Vagina (tissue), 2 donors: ENCODE results near the gene BNIPL. TPM values are rescaled to one million over a fixed set of nuclear protein-coding genes. Genes with fewer than 3 reads are reported as not detected.
A peak's percentile ranks its signal among the peaks of the same experiment; 100 is the strongest.

ENCODE experiments used
- DNase-seq, 2 donors: peaks; one replicate each; pipeline ENCODE4 v3.0.0-alpha.2; 2017; ENCODE audit errors: extremely low spot score in 2 of 2
- H3K27ac ChIP-seq: fragments of 200-600 bp; sonication (generic); one replicate; pipeline ENCODE4 v1.5.1; 2019
- H3K27me3 ChIP-seq: fragments of 200-600 bp; sonication (generic); one replicate; pipeline ENCODE4 v1.5.1; 2019
- H3K36me3 ChIP-seq, 2 donors: fragments of 200-600 bp; sonication (generic); one replicate each; pipeline ENCODE4 v1.5.1; 2017 to 2019
- H3K4me1 ChIP-seq: fragments of 200-600 bp; sonication (generic); one replicate; pipeline ENCODE4 v1.5.1; 2019
- H3K4me3 ChIP-seq, 2 donors: fragments of 200-600 bp; sonication (generic); 1 replicate in 1 of 2; 2 replicates in 1 of 2; pipeline ENCODE4 v1.5.1; 2016 to 2019
- H3K9me3 ChIP-seq: fragments of 200-600 bp; sonication (generic); one replicate; pipeline ENCODE4 v1.5.1; 2019
- CTCF ChIP-seq, 3 experiments: fragments of 450-650 bp in 2 of 3; fragments of 200-600 bp in 1 of 3; sonication (generic) in 1 of 3; IDR thresholded peaks; one replicate each; pipeline ENCODE4 v1.5.1; 2017 to 2019; ENCODE audit warnings: antibody characterized with exemption in 3 of 3, mild to moderate bottlenecking in 2 of 3, moderate library complexity in 2 of 3
- POLR2A ChIP-seq, 2 donors: fragments of 450-650 bp; IDR thresholded peaks; one replicate each; pipeline ENCODE4 v1.6.1; 2017; ENCODE audit warnings: antibody characterized with exemption in 2 of 2, mild to moderate bottlenecking in 2 of 2, moderate library complexity in 2 of 2
- POLR2AphosphoS5 ChIP-seq, 2 donors: sonication (generic); formaldehyde crosslinking; IDR thresholded peaks; one replicate each; pipeline ENCODE4 v1.9.0; 2017; ENCODE audit warnings: antibody characterized with exemption in 2 of 2, mild to moderate bottlenecking in 2 of 2, low read depth in 1 of 2; ENCODE audit not compliant: insufficient read depth in 1 of 2
- intact Hi-C: fragments of 100-400 bp; cut with DNase I; formaldehyde crosslinking; loops from one replicate; pipeline ENCODE4 v1.15.1; 2023
- total RNA-seq: library from RNA; depleted of rRNA; stranded (reverse); fragments of >200 nt; gene quantifications from one replicate; pipeline ENCODE4 v1.2.3, GENCODE V29; 2016

Gene BNIPL
- total RNA-seq, 1 donor from 2014 or later: 105 TPM

- Histone ChIP-seq H3K27me3 (no peaks in the 10 kb centered on the region), H3K36me3 (no peaks in the 10 kb centered on the region), H3K4me1 (peaks cover 17% of the 10 kb centered on the region), H3K4me3 (no peak overlapping the region), H3K27ac (no peak overlapping the region), H3K9me3 (no peaks in the 10 kb centered on the region)
- DNase-seq: no peak
- intact Hi-C loops: no loop called here
- no peak for TF ChIP-seq POLR2A (IDR thresholded peaks at IDR 0.05)
- TF ChIP-seq POLR2AphosphoS5 (IDR thresholded peaks at IDR 0.05; ENCODE audit: insufficient read depth in 1 of 2, low read depth in 1 of 2): no peak
- TF ChIP-seq CTCF (IDR thresholded peaks at IDR 0.05): no peak
Measured at GRCh38 chr1:151062741-151063371, 26.5 kb downstream of the BNIPL start.

- H3K4me3 ChIP-seq: no peak overlapping the region
- no peaks in the 10 kb centered on the region for H3K27me3 ChIP-seq
- H3K36me3 ChIP-seq: no peaks in the 10 kb centered on the region
- DNase-seq: no peak
- intact Hi-C loops: no loop called here
- peaks cover 11% of the 10 kb centered on the region for H3K4me1 ChIP-seq
- no peak overlapping the region for H3K27ac ChIP-seq
- no peaks in the 10 kb centered on the region for H3K9me3 ChIP-seq
- no peak for TF ChIP-seq CTCF (IDR thresholded peaks at IDR 0.05)
- no peak for TF ChIP-seq POLR2AphosphoS5 (IDR thresholded peaks at IDR 0.05; ENCODE audit: insufficient read depth in 1 of 2, low read depth in 1 of 2)
- TF ChIP-seq POLR2A (IDR thresholded peaks at IDR 0.05): no peak
Measured at GRCh38 chr1:151065089-151065645, 28.8 kb downstream of the BNIPL start.

GRCh38 chr1:151067185-151067584 is 30.8 kb downstream of the BNIPL start:
- Histone ChIP-seq H3K4me1 (peaks cover 17% of the 10 kb centered on the region), H3K9me3 (no peaks in the 10 kb centered on the region), H3K4me3 (no peak overlapping the region), H3K27ac (no peak overlapping the region), H3K36me3 (no peaks in the 10 kb centered on the region), H3K27me3 (no peaks in the 10 kb centered on the region)
- intact Hi-C loops: no loop called here
- no peak for TF ChIP-seq POLR2AphosphoS5 (IDR thresholded peaks at IDR 0.05; ENCODE audit: insufficient read depth in 1 of 2, low read depth in 1 of 2)
- no peak for TF ChIP-seq CTCF (IDR thresholded peaks at IDR 0.05)
- TF ChIP-seq POLR2A (IDR thresholded peaks at IDR 0.05): no peak
- no peak for DNase-seq

- Histone ChIP-seq H3K4me3 (no peak overlapping the region), H3K27ac (peak overlapping the region; percentile 100), H3K9me3 (no peaks in the 10 kb centered on the region), H3K36me3 (no peaks in the 10 kb centered on the region), H3K4me1 (peaks cover 20% of the 10 kb centered on the region), H3K27me3 (no peaks in the 10 kb centered on the region)
- TF ChIP-seq CTCF (IDR thresholded peaks at IDR 0.05) (no peak), POLR2AphosphoS5 (IDR thresholded peaks at IDR 0.05; ENCODE audit: insufficient read depth in 1 of 2, low read depth in 1 of 2) (no peak), POLR2A (IDR thresholded peaks at IDR 0.05) (no peak)
- intact Hi-C loops: no loop called here
- no peak for DNase-seq
Measured at GRCh38 chr1:151069103-151069486, 32.7 kb downstream of the BNIPL start.
